Panc1 (cell line): ENCODE measurements around the gene FIZ1. TPM values are rescaled to one million over a fixed set of nuclear protein-coding genes. Genes with fewer than 3 reads are reported as not detected.

Experiments used
- ATAC-seq: fragments of 200-7000 bp; cut with Tn5 transposase; 2 replicates; pipeline ENCODE4 v1.9.1; 2020; ENCODE audit warnings: mild to moderate bottlenecking, moderate library complexity
- BruUV-seq: library from RNA; stranded (reverse); fragments of 400-500 nt; replicated peaks from 2 replicates; lab custom pipeline; 2021; lab: Mats Ljungman, UMichigan
- CTCF ChIA-PET: fragments of 300-600 bp; sonication (Branson Sonifier 250); formaldehyde crosslinking; loops from one replicate; lab custom pipeline; 2022; ENCODE audit warnings: antibody characterized with exemption; lab: Charles Lee
- POLR2A ChIA-PET: fragments of 300-600 bp; sonication (Branson Sonifier 250); formaldehyde crosslinking; loops from one replicate; lab custom pipeline; 2022; ENCODE audit warnings: antibody characterized with exemption; lab: Charles Lee
- DNase-seq: peaks from one replicate; pipeline ENCODE4 v3.0.0-alpha.2; 2010; ENCODE audit warnings: low read depth, low spot score
- H3K27ac ChIP-seq: 2 replicates; pipeline ENCODE4 v1.5.1; 2011; ENCODE audit warnings: mild to moderate bottlenecking, low read length, inconsistent platforms
- H3K27me3 ChIP-seq: fragments of 200-500 bp; sonication (Bioruptor generic); 2 replicates; pipeline ENCODE4 v1.6.0; 2014; ENCODE audit warnings: low read length, inconsistent platforms; ENCODE audit not compliant: control insufficient read depth, insufficient read depth
- H3K36me3 ChIP-seq: fragments of 200-500 bp; sonication (Bioruptor generic); 2 replicates; pipeline ENCODE4 v1.5.1; 2014; ENCODE audit warnings: inconsistent platforms, mild to moderate bottlenecking, low read length, moderate library complexity; ENCODE audit not compliant: control insufficient read depth, insufficient read depth
- H3K4me1 ChIP-seq: 2 replicates; pipeline ENCODE4 v1.5.1; 2011; ENCODE audit warnings: inconsistent platforms, mild to moderate bottlenecking, low read length, moderate library complexity; ENCODE audit not compliant: control insufficient read depth, insufficient read depth
- H3K4me3 ChIP-seq, 2 experiments: 2 replicates each; pipeline ENCODE4 v1.5.1; 2011 to 2012; ENCODE audit warnings: low read depth in 2 of 2, low read length in 2 of 2, mild to moderate bottlenecking in 2 of 2, inconsistent platforms in 1 of 2, moderate library complexity in 1 of 2
- H3K9me3 ChIP-seq: fragments of 200-500 bp; sonication (Bioruptor generic); 2 replicates; pipeline ENCODE4 v1.5.1; 2014; ENCODE audit warnings: low read depth, mild to moderate bottlenecking, inconsistent platforms, low read length, moderate library complexity; ENCODE audit not compliant: control insufficient read depth, insufficient read depth
- CTCF ChIP-seq: fragments of 450-650 bp; IDR thresholded peaks from 2 replicates; pipeline ENCODE4 v1.5.1; 2017; ENCODE audit warnings: mild to moderate bottlenecking
- POLR2AphosphoS5 ChIP-seq: IDR thresholded peaks from 2 replicates; pipeline ENCODE4 v1.6.1; 2012; ENCODE audit warnings: mild to moderate bottlenecking, low read depth, low read length, moderate library complexity
- REST ChIP-seq, 2 experiments: IDR thresholded peaks; 2 replicates each; pipeline ENCODE4 v1.6.1; 2011 to 2012; ENCODE audit warnings: low read depth in 2 of 2, control low read depth in 1 of 2, low read length in 1 of 2, mild to moderate bottlenecking in 1 of 2, moderate library complexity in 1 of 2; ENCODE audit not compliant: insufficient read depth in 1 of 2
- SIN3A ChIP-seq: IDR thresholded peaks from 2 replicates; pipeline ENCODE4 v1.6.1; 2012; ENCODE audit warnings: low read depth, mild to moderate bottlenecking, low read length, moderate library complexity, borderline replicate concordance; ENCODE audit not compliant: insufficient read depth
- TCF7L2 ChIP-seq: IDR thresholded peaks from 2 replicates; pipeline ENCODE4 v1.6.1; 2011; ENCODE audit warnings: mild to moderate bottlenecking, low read depth, low read length, inconsistent platforms
- in situ Hi-C: cut with HindIII; loops from 2 replicates; pipeline ENCODE4 v1.10.0; 2016; ENCODE audit warnings: low sequenced_read_pairs, low pct_unique_long_range_greater_than_20kb
- intact Hi-C: fragments of 100-400 bp; cut with micrococcal nuclease; formaldehyde crosslinking; loops from one replicate; pipeline ENCODE4 v1.10.0; 2022; ENCODE audit not compliant: unreplicated experiment
- total RNA-seq: library from RNA; stranded (reverse); gene quantifications from one replicate; pipeline ENCODE4 v1.2.1, GENCODE V29; 2021; ENCODE audit not compliant: unreplicated experiment

The FIZ1 gene
- total RNA-seq, 1 experiment from 2014 or later = 28.5 TPM

GRCh38 chr19:55593096-55593772 is 6.1 kb downstream of the FIZ1 start:
- ATAC-seq = no peak
- Histone ChIP-seq H3K4me3 (no peak overlapping the region), H3K27me3 (no peaks in the 10 kb centered on the region), H3K36me3 (no peaks in the 10 kb centered on the region; the same call in 1 of the 2 replicates), H3K4me1 (no peaks in the 10 kb centered on the region), H3K27ac (no peak overlapping the region), H3K9me3 (no peaks in the 10 kb centered on the region)
- POLR2A ChIA-PET = no interaction called here
- intact Hi-C loops = no loop called here
- CTCF ChIA-PET = no interaction called here
- DNase-seq = no peak
- BruUV-seq = no TSS peak
- no peak for TF ChIP-seq POLR2AphosphoS5
- in situ Hi-C loops = no loop called here

GRCh38 chr19:55592391-55593090 is 6.8 kb downstream of the FIZ1 start:
- TF ChIP-seq SIN3A (no peak), CTCF (no peak), POLR2AphosphoS5 (no peak), TCF7L2 (no peak), REST (IDR thresholded peaks at IDR 0.05; ENCODE audit: insufficient read depth in 1 of 2, low read depth in 2 of 2, low read length in 1 of 2) (no peak)
- no TSS peak for BruUV-seq
- ATAC-seq (no peak), DNase-seq (no peak)
- no peaks in the 10 kb centered on the region for H3K9me3 ChIP-seq
- no peak overlapping the region for H3K27ac ChIP-seq
- H3K4me3 ChIP-seq = no peak overlapping the region
- intact Hi-C loops (no loop called here), in situ Hi-C loops (no loop called here)
- POLR2A ChIA-PET = no interaction called here
- CTCF ChIA-PET = no interaction called here
- H3K36me3 ChIP-seq = no peaks in the 10 kb centered on the region; the same call in 1 of the 2 replicates
- H3K4me1 ChIP-seq = no peaks in the 10 kb centered on the region
- H3K27me3 ChIP-seq = no peaks in the 10 kb centered on the region

GRCh38 chr19:55591555-55591954 is 7.8 kb downstream of the FIZ1 start:
- DNase-seq (no peak), ATAC-seq (peak; percentile 16; the same call in 1 of the 2 replicates)
- BruUV-seq = no TSS peak
- Histone ChIP-seq H3K4me1 (0 out of 2 replicates have a peak, but pooled peaks cover 3% of the 10 kb centered on the region), H3K27ac (no peak overlapping the region), H3K4me3 (no peak overlapping the region), H3K27me3 (no peaks in the 10 kb centered on the region), H3K9me3 (no peaks in the 10 kb centered on the region), H3K36me3 (no peaks in the 10 kb centered on the region; the same call in 1 of the 2 replicates)
- ChIA-PET POLR2A (no interaction called here), CTCF (no interaction called here)
- intact Hi-C loops = no loop called here
- in situ Hi-C loops = no loop called here
- TF ChIP-seq CTCF (no peak), POLR2AphosphoS5 (0 out of 2 replicates have a peak, but pooled peaks have one; percentile 16), SIN3A (no peak)
